ENCODE results near the gene PHYHD1. TPM values are rescaled to one million over a fixed set of nuclear protein-coding genes. Genes with fewer than 3 reads are reported as not detected.
"Not testable (repeated sequence)": the region's sequence is repeated elsewhere in the genome, so short reads cannot be mapped to it uniquely, and the experiment has no call there.

PHYHD1 gene
- total RNA-seq, 1 experiment from 2014 or later: 27.2 TPM

DNA sequence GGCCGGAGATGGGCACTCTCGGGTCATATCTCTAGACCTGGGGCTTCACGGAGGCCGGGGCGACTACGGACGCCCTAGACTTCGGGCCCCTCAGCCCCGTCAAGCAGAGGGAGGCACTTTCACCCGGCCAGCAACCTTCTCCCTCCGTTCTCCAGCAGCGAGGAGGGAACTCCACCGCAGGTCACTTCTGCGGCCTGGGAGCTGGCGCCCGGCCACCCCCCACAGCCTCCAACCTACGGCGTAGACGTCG is 26.4 kb downstream of the PHYHD1 start:
- DNase-seq: no peak
- H3K36me3 ChIP-seq (replicated peaks; ENCODE audit: control insufficient read depth, insufficient read depth, low read length): peaks cover 7% of the 10 kb centered on the region; the same call in 1 of the 2 replicates
- no peaks in the 10 kb centered on the region for H3K27me3 ChIP-seq (ENCODE audit: control insufficient read depth, insufficient read depth, low read length)
- peak overlapping the region; percentile 100 for H3K4me3 ChIP-seq (ENCODE audit: insufficient read depth, low read depth, low read length)

DNA sequence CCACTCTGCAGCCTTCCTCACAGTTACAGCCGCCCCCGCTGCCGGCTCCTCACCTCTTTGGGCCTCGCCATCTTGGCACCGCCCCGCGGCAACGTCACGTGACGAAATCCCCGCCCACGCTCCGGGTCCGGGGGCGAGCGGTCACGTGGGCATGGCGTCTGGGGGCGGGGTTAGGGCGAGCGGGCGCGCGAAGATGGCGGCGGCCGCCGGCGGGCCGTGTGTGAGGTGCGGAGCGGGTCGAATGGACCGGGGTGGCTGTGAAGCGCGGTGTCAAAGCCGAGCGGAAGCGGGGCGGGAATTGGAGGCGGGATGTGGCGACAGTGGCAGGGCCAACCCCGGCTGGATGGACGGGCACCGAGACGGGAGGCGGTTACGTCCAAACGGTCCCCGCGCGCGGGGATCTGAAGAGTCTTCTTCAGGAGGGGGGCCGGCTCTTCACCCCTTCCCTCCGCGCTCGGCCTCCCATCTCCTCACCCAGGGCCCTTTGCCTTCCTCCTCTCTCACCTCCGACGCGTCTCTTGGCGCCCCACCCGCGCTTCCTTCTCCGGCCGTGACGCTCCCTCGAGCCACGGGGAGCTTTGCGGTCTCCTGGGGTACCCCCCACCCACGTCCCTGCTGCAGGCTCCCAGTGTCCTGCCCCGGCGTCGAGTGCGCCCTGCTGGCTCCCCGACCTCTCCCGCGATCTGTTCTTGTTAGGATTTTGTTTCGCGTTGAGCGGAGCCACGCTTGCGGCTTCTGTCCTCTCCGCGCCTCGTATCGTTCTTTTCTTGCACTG is 26.9 kb downstream of the PHYHD1 start, which contains the start of the genes DOLK and NUP188:
TSS of gene DOLK (minus strand) at position 77 of the 775 bp plus-strand sequence. CDS start 300 bp downstream, outside the sequence.
TSS of gene NUP188 (plus strand) at position 173 of the 775 bp plus-strand sequence. CDS start at position 194, 21 bp downstream.
- Histone ChIP-seq H3K36me3 (replicated peaks; ENCODE audit: control insufficient read depth, insufficient read depth, low read length) (peaks cover 7% of the 10 kb centered on the region; the same call in 1 of the 2 replicates), H3K27me3 (ENCODE audit: control insufficient read depth, insufficient read depth, low read length) (no peaks in the 10 kb centered on the region), H3K4me3 (ENCODE audit: insufficient read depth, low read depth, low read length) (peak within 1 kb of the TSS; percentile 100)
- peak; percentile 100 for DNase-seq

DNA sequence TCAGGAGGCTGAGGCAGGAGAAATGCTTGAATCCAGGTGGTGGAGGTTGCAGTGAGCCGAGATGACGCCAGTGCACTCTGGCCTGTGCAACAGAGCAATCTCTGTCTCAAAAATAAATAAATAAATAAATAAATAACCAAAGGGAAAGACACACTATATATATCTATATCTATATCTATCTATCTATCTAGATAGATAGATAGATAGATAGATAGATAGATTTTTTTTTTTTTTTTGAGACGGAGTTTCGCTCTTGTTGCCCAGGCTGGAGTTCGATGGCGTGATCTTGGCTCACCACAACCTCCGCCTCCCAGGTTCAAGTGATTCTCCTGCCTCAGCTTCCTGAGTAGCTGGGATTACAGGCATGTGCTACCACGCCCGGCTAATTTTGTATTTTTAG is 40.6 kb downstream of the PHYHD1 start:
- not testable (repeated sequence) for H3K4me3 ChIP-seq (ENCODE audit: insufficient read depth, low read depth, low read length); DNase-seq; H3K27me3 ChIP-seq (ENCODE audit: control insufficient read depth, insufficient read depth, low read length)
- H3K36me3 ChIP-seq (replicated peaks; ENCODE audit: control insufficient read depth, insufficient read depth, low read length): peaks cover 16% of the 10 kb centered on the region

DNA sequence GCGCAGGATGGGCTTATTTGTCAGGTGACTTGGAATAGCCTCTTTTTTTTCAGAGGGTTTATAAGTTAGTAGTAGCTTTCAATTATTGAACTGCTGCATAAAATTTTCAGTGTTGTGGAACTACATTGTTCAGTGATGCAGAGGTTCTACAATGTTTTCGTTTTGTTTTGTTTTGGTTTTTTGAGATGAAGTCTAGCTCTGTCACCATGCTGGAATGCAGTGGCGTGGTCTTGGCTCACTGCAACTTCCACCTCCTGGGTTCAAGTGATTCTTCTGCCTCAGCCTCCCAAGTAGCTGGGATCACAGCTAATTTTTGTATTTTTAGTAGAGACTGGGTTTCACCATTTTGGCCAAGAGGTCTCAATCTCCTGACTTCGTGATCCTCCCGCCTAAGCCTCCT is 48.7 kb downstream of the PHYHD1 start:
- Histone ChIP-seq H3K27me3 (ENCODE audit: control insufficient read depth, insufficient read depth, low read length) (no peaks in the 10 kb centered on the region), H3K4me3 (ENCODE audit: insufficient read depth, low read depth, low read length) (no peak overlapping the region), H3K36me3 (replicated peaks; ENCODE audit: control insufficient read depth, insufficient read depth, low read length) (peaks cover 20% of the 10 kb centered on the region)
- DNase-seq: no peak

DNA sequence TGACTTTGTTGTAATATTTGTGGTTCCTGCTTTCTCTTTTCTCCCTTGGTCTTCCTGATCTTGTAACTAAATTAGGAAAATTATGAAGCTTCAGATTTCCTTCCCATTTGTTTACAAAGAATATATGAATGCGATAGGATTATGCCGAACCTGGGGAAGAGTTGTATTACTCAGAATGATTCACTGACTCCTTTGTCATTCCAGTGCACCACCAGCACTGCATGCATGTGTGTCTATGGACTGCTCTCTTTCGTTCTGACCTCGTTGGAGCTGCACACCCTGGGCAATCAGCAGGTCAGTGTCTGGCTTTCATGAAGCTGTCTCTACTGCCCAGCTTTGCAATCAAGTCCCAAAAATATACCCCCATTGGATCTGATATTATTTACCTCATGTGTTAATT is 52.2 kb downstream of the PHYHD1 start:
- DNase-seq: no peak
- Histone ChIP-seq H3K4me3 (ENCODE audit: insufficient read depth, low read depth, low read length) (no peak overlapping the region), H3K27me3 (ENCODE audit: control insufficient read depth, insufficient read depth, low read length) (no peaks in the 10 kb centered on the region), H3K36me3 (replicated peaks; ENCODE audit: control insufficient read depth, insufficient read depth, low read length) (peaks cover 24% of the 10 kb centered on the region)

DNA sequence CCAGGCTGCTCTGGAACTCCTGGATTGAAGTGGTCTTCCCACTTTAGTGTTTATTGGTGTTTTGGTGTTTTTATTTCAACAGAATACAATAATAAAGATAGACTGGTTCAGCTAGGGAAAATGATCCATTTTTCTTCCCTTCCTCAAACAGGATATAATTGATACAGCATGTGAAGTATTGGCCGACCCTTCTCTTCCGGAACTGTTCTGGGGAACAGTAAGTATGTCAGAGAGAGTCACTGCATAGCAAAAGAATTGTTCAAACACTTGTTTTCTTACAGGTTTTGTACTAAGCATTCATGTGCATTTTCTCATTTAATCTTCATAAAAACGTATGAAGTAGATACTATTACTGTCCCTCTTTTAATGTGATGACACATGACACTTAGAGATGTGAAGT is 58.3 kb downstream of the PHYHD1 start:
- DNase-seq: no peak
- Histone ChIP-seq H3K36me3 (replicated peaks; ENCODE audit: control insufficient read depth, insufficient read depth, low read length) (peaks cover 31% of the 10 kb centered on the region), H3K27me3 (ENCODE audit: control insufficient read depth, insufficient read depth, low read length) (no peaks in the 10 kb centered on the region), H3K4me3 (ENCODE audit: insufficient read depth, low read depth, low read length) (no peak overlapping the region)

DNA sequence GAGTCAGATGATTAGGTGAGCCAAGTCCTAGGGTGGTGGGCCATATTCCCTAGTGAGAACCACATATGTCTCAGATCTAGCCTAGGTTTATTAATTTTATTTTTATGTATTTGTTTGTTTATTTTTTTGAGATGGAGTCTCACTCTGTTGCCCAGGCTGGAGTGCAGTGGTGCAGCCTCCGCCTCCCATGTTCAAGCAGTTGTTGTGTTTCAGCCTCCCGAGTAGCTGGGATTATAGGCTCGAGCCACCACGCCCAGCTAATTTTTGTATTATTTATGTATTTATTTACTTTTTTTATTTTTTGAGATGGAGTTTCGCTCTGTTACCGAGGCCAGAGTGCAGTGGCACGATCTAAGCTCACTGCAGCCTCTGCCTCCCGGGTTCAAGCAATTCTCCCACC is 62.8 kb downstream of the PHYHD1 start:
- Histone ChIP-seq H3K36me3 (replicated peaks; ENCODE audit: control insufficient read depth, insufficient read depth, low read length) (peaks cover 51% of the 10 kb centered on the region), H3K4me3 (ENCODE audit: insufficient read depth, low read depth, low read length) (no peak overlapping the region), H3K27me3 (ENCODE audit: control insufficient read depth, insufficient read depth, low read length) (no peaks in the 10 kb centered on the region)
- no peak for DNase-seq

DNA sequence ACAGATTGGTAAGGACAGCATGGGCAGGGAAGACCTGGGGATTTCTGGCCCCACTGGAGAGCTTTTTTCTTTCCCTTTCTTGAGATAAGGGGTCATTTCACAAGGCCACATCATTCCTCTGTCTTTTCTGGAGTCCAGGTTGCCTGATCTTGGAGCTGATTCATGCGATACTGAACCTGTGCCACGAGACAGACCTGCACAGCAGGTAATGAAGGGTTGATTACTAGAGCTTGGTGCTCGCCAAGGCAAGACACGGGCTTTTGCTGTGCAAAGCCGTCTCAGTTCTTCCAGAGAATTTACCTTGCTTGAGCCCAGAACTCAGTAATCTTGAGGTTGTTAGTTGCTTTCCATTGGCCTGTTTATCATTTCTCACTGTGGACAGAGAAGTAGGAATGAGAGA is 65.9 kb downstream of the PHYHD1 start:
- Histone ChIP-seq H3K27me3 (ENCODE audit: control insufficient read depth, insufficient read depth, low read length) (no peaks in the 10 kb centered on the region), H3K4me3 (ENCODE audit: insufficient read depth, low read depth, low read length) (no peak overlapping the region), H3K36me3 (replicated peaks; ENCODE audit: control insufficient read depth, insufficient read depth, low read length) (peaks cover 41% of the 10 kb centered on the region)
- DNase-seq: no peak

DNA sequence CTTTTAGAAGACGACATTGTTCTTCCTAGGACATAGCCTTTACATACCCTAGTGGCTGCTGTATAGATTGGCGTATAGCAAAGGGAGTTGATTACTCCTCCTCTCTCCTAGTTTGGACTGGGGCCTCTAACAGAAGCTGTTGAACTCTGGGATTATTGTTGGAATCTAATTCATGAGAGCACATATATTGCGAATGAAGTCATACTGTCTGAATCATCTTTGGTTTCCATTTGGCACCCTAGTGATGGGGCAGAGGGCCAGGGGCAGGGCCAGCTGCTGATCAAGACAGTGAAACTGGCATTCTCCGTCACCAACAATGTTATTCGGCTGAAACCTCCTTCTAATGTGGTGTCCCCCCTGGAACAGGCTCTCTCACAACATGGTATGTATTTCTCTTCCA is 67.0 kb downstream of the PHYHD1 start:
- Histone ChIP-seq H3K4me3 (ENCODE audit: insufficient read depth, low read depth, low read length) (no peak overlapping the region), H3K36me3 (replicated peaks; ENCODE audit: control insufficient read depth, insufficient read depth, low read length) (peaks cover 38% of the 10 kb centered on the region), H3K27me3 (ENCODE audit: control insufficient read depth, insufficient read depth, low read length) (no peaks in the 10 kb centered on the region)
- no peak for DNase-seq

Other genes with a start within 250 kb of the PHYHD1 start
- gene SET, start 231.8 kb upstream of the PHYHD1 start, total RNA-seq (2014; rRNA removed; shearing (Covaris generic)): 798 and 1,235 TPM in 2 replicates
- 29.4 and 35.0 TPM in 2 replicates for gene PKN3, start 218.5 kb upstream of the PHYHD1 start, total RNA-seq (2014; rRNA removed; shearing (Covaris generic))
- 66.5 and 76.6 TPM in 2 replicates for gene ZDHHC12, start 196.9 kb upstream of the PHYHD1 start, total RNA-seq (2014; rRNA removed; shearing (Covaris generic))
- gene ZER1, start 149.1 kb upstream of the PHYHD1 start, total RNA-seq (2014; rRNA removed; shearing (Covaris generic)): 19.6 and 31.1 TPM in 2 replicates
- gene TBC1D13, start 133.7 kb upstream of the PHYHD1 start, total RNA-seq (2014; rRNA removed; shearing (Covaris generic)): 15.3 and 16.8 TPM in 2 replicates
- gene ENDOG, start 102.5 kb upstream of the PHYHD1 start, total RNA-seq (2014; rRNA removed; shearing (Covaris generic)): 15.5 and 32.9 TPM in 2 replicates
- gene SPOUT1, start 91.2 kb upstream of the PHYHD1 start, total RNA-seq (2014; rRNA removed; shearing (Covaris generic)): 49.0 and 70.7 TPM in 2 replicates
- gene KYAT1, start 39.0 kb upstream of the PHYHD1 start, total RNA-seq (2014; rRNA removed; shearing (Covaris generic)): 47.9 and 49.0 TPM in 2 replicates
- 67.2 and 76.0 TPM in 2 replicates for gene LRRC8A, start 38.8 kb upstream of the PHYHD1 start, total RNA-seq (2014; rRNA removed; shearing (Covaris generic))
- gene DOLK, start 26.6 kb downstream of the PHYHD1 start, total RNA-seq (2014; rRNA removed; shearing (Covaris generic)): 18.6 and 20.9 TPM in 2 replicates
- gene NUP188, start 26.7 kb downstream of the PHYHD1 start, total RNA-seq (2014; rRNA removed; shearing (Covaris generic)): 81.3 and 87.9 TPM in 2 replicates
- 79.1 and 80.1 TPM in 2 replicates for gene SH3GLB2, start 107.3 kb downstream of the PHYHD1 start, total RNA-seq (2014; rRNA removed; shearing (Covaris generic))
- gene MIGA2, start 115.6 kb downstream of the PHYHD1 start, total RNA-seq (2014; rRNA removed; shearing (Covaris generic)): 26.4 and 33.8 TPM in 2 replicates
- 41.3 and 42.5 TPM in 2 replicates for gene DOLPP1, start 160.1 kb downstream of the PHYHD1 start, total RNA-seq (2014; rRNA removed; shearing (Covaris generic))
- gene CRAT, start 189.8 kb downstream of the PHYHD1 start, total RNA-seq (2014; rRNA removed; shearing (Covaris generic)): 13.6 and 14.9 TPM in 2 replicates
- gene PTPA, start 190.4 kb downstream of the PHYHD1 start, total RNA-seq (2014; rRNA removed; shearing (Covaris generic)): 160 and 166 TPM in 2 replicates

Measured in H7 (cell line).